ENCODE measurements around the gene TRPM2.
"Not testable (repeated sequence)": the region's sequence is repeated elsewhere in the genome, so short reads cannot be mapped to it uniquely, and the experiment has no call there.

TRPM2 gene

GRCh38 chr21:44377201-44377921 is 23.9 kb downstream of the TRPM2 start:
- DNase-seq: no peak

- no peak for DNase-seq
Measured at GRCh38 chr21:44377922-44378645, 24.7 kb downstream of the TRPM2 start.

GRCh38 chr21:44378646-44379514 is 25.5 kb downstream of the TRPM2 start:
- no peak for DNase-seq

GRCh38 chr21:44379515-44379848 is 26.1 kb downstream of the TRPM2 start:
- no peak for DNase-seq

- no peak for DNase-seq
Measured at GRCh38 chr21:44379991-44380865, 26.8 kb downstream of the TRPM2 start.

- DNase-seq: no peak
Measured at GRCh38 chr21:44380876-44381275, 27.5 kb downstream of the TRPM2 start.

- no peak for DNase-seq
Measured at GRCh38 chr21:44381874-44382273, 28.5 kb downstream of the TRPM2 start.

- DNase-seq: no peak
Measured at GRCh38 chr21:44382536-44382935, 29.1 kb downstream of the TRPM2 start.

- no peak for DNase-seq
Measured at GRCh38 chr21:44383216-44383615, 29.8 kb downstream of the TRPM2 start.

- DNase-seq: no peak
Measured at GRCh38 chr21:44384968-44385367, 31.5 kb downstream of the TRPM2 start.

GRCh38 chr21:44389335-44389734 is 35.9 kb downstream of the TRPM2 start:
- DNase-seq: no peak

- no peak for DNase-seq
Measured at GRCh38 chr21:44390886-44391285, 37.5 kb downstream of the TRPM2 start.

- DNase-seq: no peak
Measured at GRCh38 chr21:44391345-44392091, 38.1 kb downstream of the TRPM2 start.

GRCh38 chr21:44392185-44392584 is 38.8 kb downstream of the TRPM2 start:
- no peak for DNase-seq

GRCh38 chr21:44392916-44393315 is 39.5 kb downstream of the TRPM2 start:
- DNase-seq: no peak

GRCh38 chr21:44394733-44395132 is 41.3 kb downstream of the TRPM2 start:
- DNase-seq: no peak

GRCh38 chr21:44395260-44395659 is 41.8 kb downstream of the TRPM2 start:
- DNase-seq: no peak

GRCh38 chr21:44396803-44397202 is 43.4 kb downstream of the TRPM2 start:
- DNase-seq: not testable (repeated sequence)

- no peak for DNase-seq
Measured at GRCh38 chr21:44397431-44398031, 44.1 kb downstream of the TRPM2 start.

- DNase-seq: no peak
Measured at GRCh38 chr21:44398499-44398898, 45.1 kb downstream of the TRPM2 start.

GRCh38 chr21:44399151-44399954 is 45.9 kb downstream of the TRPM2 start:
- DNase-seq: no peak

Measured in stimulated activated CD4-positive, alpha-beta T cell treated with anti-CD3 and anti-CD28 coated beads, Interleukin-4, amount 100 ng/mL, for 1 hour (primary cell).